HG03521 (cell line): Measurements from ENCODE around the gene GRIN2C.

Experiments used
- ATAC-seq: cut with Tn5 transposase; IDR thresholded peaks from one replicate; pipeline ENCODE4 v1.9.1; 2021; ENCODE audit warnings: mild to moderate bottlenecking, moderate library complexity; ENCODE audit not compliant: unreplicated experiment

Gene GRIN2C

GRCh38 chr17:74803971-74804370 is 55.7 kb downstream of the GRIN2C start:
- no peak for ATAC-seq

GRCh38 chr17:74803388-74803930 is 56.2 kb downstream of the GRIN2C start:
- no peak for ATAC-seq

GRCh38 chr17:74801896-74802295 is 57.8 kb downstream of the GRIN2C start:
- no peak for ATAC-seq

- ATAC-seq, result no peak
These were observed 59.2 kb downstream of the GRIN2C start for GRCh38 chr17:74800531-74800930.

GRCh38 chr17:74799097-74799496 is 60.6 kb downstream of the GRIN2C start:
- ATAC-seq, result no peak

GRCh38 chr17:74798239-74798707 is 61.4 kb downstream of the GRIN2C start:
- ATAC-seq, result no peak

GRCh38 chr17:74797824-74798223 is 61.9 kb downstream of the GRIN2C start:
- ATAC-seq, result no peak

GRCh38 chr17:74796866-74797265 is 62.8 kb downstream of the GRIN2C start:
- ATAC-seq, result no peak

GRCh38 chr17:74796211-74796610 is 63.5 kb downstream of the GRIN2C start:
- ATAC-seq, result no peak

- ATAC-seq, result no peak
These were observed 64.2 kb downstream of the GRIN2C start for GRCh38 chr17:74795327-74796020.

- ATAC-seq, result no peak
These were observed 67.0 kb downstream of the GRIN2C start for GRCh38 chr17:74792586-74793105.
